HepG2 (cell line): ENCODE measurements around the gene SP1. TPM values are rescaled to one million over a fixed set of nuclear protein-coding genes. Genes with fewer than 3 reads are reported as not detected.

Source experiments
- ATAC-seq: fragments of 200-7000 bp; cut with Tn5 transposase; 3 replicates; pipeline ENCODE4 v1.9.1; 2020; ENCODE audit warnings: mild to moderate bottlenecking, moderate library complexity
- BruUV-seq: library from RNA; stranded (reverse); fragments of 400-500 nt; replicated peaks from 2 replicates; lab custom pipeline; 2021; lab: Mats Ljungman, UMichigan
- CTCF ChIA-PET: fragments of 300-600 bp; formaldehyde crosslinking; extraction: SDS; loops from one replicate; lab custom pipeline; 2021; ENCODE audit warnings: low total read pairs, inconsistent platforms, low intra/inter-chr PET ratio; lab: Yijun Ruan, JAX
- POLR2A ChIA-PET: fragments of 350-600 bp; sonication (Branson Sonifier 250); formaldehyde crosslinking; loops from one replicate; lab custom pipeline; 2020; ENCODE audit warnings: antibody characterized with exemption, inconsistent platforms; lab: Yijun Ruan, JAX
- DNase-seq: peaks from one replicate; pipeline ENCODE4 v3.0.0-alpha.2; 2015; ENCODE audit warnings: low spot score
- FAIRE-seq: peaks from 3 replicates; lab custom pipeline; 2011; peaks lifted over from hg19 to GRCh38; lab: Jason Lieb, UNC
- H2AFZ ChIP-seq: one replicate; pipeline ENCODE4 v1.6.1; 2011; ENCODE audit warnings: low read length, inconsistent platforms
- H3K27ac ChIP-seq: fragments of 300-600 bp; 3 replicates; pipeline ENCODE4 v1.8.0; 2011; ENCODE audit warnings: mixed run types, mild to moderate bottlenecking, mixed read lengths, low read length, inconsistent platforms; ENCODE audit not compliant: insufficient read depth; ENCODE audit errors: extremely low read length
- H3K27me3 ChIP-seq, 2 experiments: fragments of 200-600 bp in 1 of 2; 2 replicates in 1 of 2; 3 replicates in 1 of 2; pipeline versions ENCODE4 v1.6.0 to v1.8.0; 2011; ENCODE audit warnings: low read length in 2 of 2, mild to moderate bottlenecking in 2 of 2, moderate library complexity in 2 of 2, inconsistent platforms in 1 of 2; ENCODE audit not compliant: insufficient read depth in 2 of 2, control insufficient read depth in 1 of 2
- H3K36me3 ChIP-seq, 2 experiments: fragments of 200-600 bp in 1 of 2; replicated peaks in 1 of 2; 2 replicates in 1 of 2; 3 replicates in 1 of 2; pipeline versions ENCODE4 v1.5.1 to v1.8.0; 2011; ENCODE audit warnings: low read length in 2 of 2, inconsistent platforms in 1 of 2; ENCODE audit not compliant: insufficient read depth in 2 of 2, control insufficient read depth in 1 of 2
- H3K4me1 ChIP-seq: 2 replicates; pipeline ENCODE4 v1.5.1; 2012; ENCODE audit warnings: low read length, inconsistent platforms; ENCODE audit not compliant: insufficient read depth
- H3K4me2 ChIP-seq: 2 replicates; pipeline ENCODE4 v1.6.0; 2011; ENCODE audit warnings: low read depth, low read length, inconsistent platforms
- H3K4me3 ChIP-seq, 3 experiments: fragments of 200-600 bp in 1 of 3; sonication (generic), shearing (Covaris generic) in 1 of 3; replicated peaks in 1 of 3; 2 replicates each; pipeline ENCODE4 v1.5.1; 2011 to 2016; ENCODE audit warnings: low read length in 3 of 3, inconsistent platforms in 2 of 3, low read depth in 2 of 3, mild to moderate bottlenecking in 2 of 3, control low read depth in 1 of 3, mixed read lengths in 1 of 3; ENCODE audit not compliant: insufficient read depth in 1 of 3
- H3K79me2 ChIP-seq: one replicate; pipeline ENCODE4 v1.6.1; 2011; ENCODE audit warnings: low read length, inconsistent platforms; ENCODE audit not compliant: insufficient read depth
- H3K9ac ChIP-seq: 2 replicates; pipeline ENCODE4 v1.6.0; 2011; ENCODE audit warnings: mild to moderate bottlenecking, low read depth, low read length, inconsistent platforms; ENCODE audit not compliant: insufficient read depth
- H3K9me3 ChIP-seq: 2 replicates; pipeline ENCODE4 v1.5.1; 2012; ENCODE audit warnings: mild to moderate bottlenecking, low read length
- H4K20me1 ChIP-seq: 2 replicates; pipeline ENCODE4 v1.6.0; 2011; ENCODE audit warnings: inconsistent platforms, mild to moderate bottlenecking, low read length, moderate library complexity; ENCODE audit not compliant: insufficient read depth
- CHD4 ChIP-seq: fragments of 200-600 bp; sonication (generic); IDR thresholded peaks from 2 replicates; pipeline ENCODE4 v1.7.0; 2017; ENCODE audit warnings: mild to moderate bottlenecking, low read length, borderline replicate concordance
- HDAC6 ChIP-seq: fragments of 200-600 bp; sonication (generic); IDR thresholded peaks from 2 replicates; pipeline ENCODE4 v1.7.0; 2017; ENCODE audit warnings: mild to moderate bottlenecking, antibody characterized with exemption, low read length, low read depth
- KLF9 ChIP-seq: IDR thresholded peaks from 2 replicates; pipeline ENCODE4 v1.6.1; 2016; ENCODE audit warnings: low read depth
- PHF8 ChIP-seq: sonication (generic); formaldehyde crosslinking; IDR thresholded peaks from 2 replicates; pipeline ENCODE4 v1.5.0; 2020; ENCODE audit warnings: missing genetic modification reagents
- SETDB1 ChIP-seq: sonication (generic); formaldehyde crosslinking; IDR thresholded peaks from 2 replicates; pipeline ENCODE4 v1.5.1; 2020; ENCODE audit warnings: missing genetic modification reagents, mild to moderate bottlenecking, borderline replicate concordance
- SIN3B ChIP-seq: fragments of 150-350 bp; IDR thresholded peaks from 2 replicates; pipeline ENCODE4 v1.6.1; 2014; ENCODE audit warnings: low read length
- TAF15 ChIP-seq: fragments of 200-400 bp; formaldehyde crosslinking; IDR thresholded peaks from one replicate; pipeline ENCODE4 v1.6.1; 2018; ENCODE audit warnings: mild to moderate bottlenecking, low read depth, low read length; ENCODE audit not compliant: poor library complexity, severe bottlenecking
- ZMYM4 ChIP-seq: sonication (generic); formaldehyde crosslinking; IDR thresholded peaks from 2 replicates; pipeline ENCODE4 v1.8.1; 2023; ENCODE audit warnings: mild to moderate bottlenecking, missing genetic modification reagents
- ZNF143 ChIP-seq: sonication (generic); formaldehyde crosslinking; IDR thresholded peaks from 2 replicates; pipeline ENCODE4 v1.4.0; 2020; ENCODE audit warnings: missing genetic modification reagents
- ZNF18 ChIP-seq: sonication (generic); formaldehyde crosslinking; IDR thresholded peaks from 2 replicates; pipeline ENCODE4 v1.8.0; 2022; ENCODE audit warnings: mild to moderate bottlenecking, missing genetic modification reagents; ENCODE audit not compliant: insufficient replicate concordance
- WGBS: methylation state at CpG from one replicate; pipeline ENCODE4 v1.1.6; 2017; ENCODE audit warnings: low lambda C conversion rate; 5-methylcytosine and 5-hydroxymethylcytosine counted together
- in situ Hi-C: cut with HindIII; loops from 2 replicates; pipeline ENCODE4 v1.10.0; 2017; ENCODE audit warnings: low pct_unique_long_range_greater_than_20kb; ENCODE audit not compliant: extremely low pct_ligation_motif_present
- intact Hi-C: fragments of 100-400 bp; cut with micrococcal nuclease; formaldehyde crosslinking; loops from one replicate; pipeline ENCODE4 v1.10.0; 2022; ENCODE audit not compliant: unreplicated experiment
- polyA plus RNA-seq, 8 experiments: library from polyadenylated mRNA; depleted of rRNA in 3 of 8; stranded (reverse) in 7 of 8; unstranded in 1 of 8; fragments of >200 nt; fragmentation: Illumina TruSeq in 4 of 8; extraction: Trizol in 4 of 8; gene quantifications; 2 replicates each; pipeline versions ENCODE4 v1.2.1 to v1.2.3, GENCODE V29; 2011 to 2016; ENCODE audit warnings: low read depth in 4 of 8, missing spikeins in 1 of 8, mixed read lengths in 1 of 8; ENCODE audit not compliant: insufficient read depth in 1 of 8
- total RNA-seq, 5 experiments: library from RNA; depleted of rRNA; stranded (reverse); fragments of >200 nt; fragmentation: Illumina TruSeq; extraction: Trizol; gene quantifications; 2 replicates each; pipeline ENCODE4 v1.2.3, GENCODE V29; 2016; ENCODE audit warnings: low read depth in 1 of 5
- TF ChIP-seq, protein P1 (sequence below): sonication (generic); formaldehyde crosslinking; IDR thresholded peaks from 2 replicates; pipeline ENCODE4 v1.4.0; 2020; ENCODE audit warnings: missing genetic modification reagents, borderline replicate concordance
- TF ChIP-seq, protein P2 (sequence below): sonication (generic); formaldehyde crosslinking; IDR thresholded peaks from 2 replicates; pipeline ENCODE4 v1.9.0; 2022; ENCODE audit warnings: low read depth, missing genetic modification reagents
- TF ChIP-seq, protein P3 (sequence below), 2 experiments: sonication (generic) in 1 of 2; formaldehyde crosslinking in 1 of 2; IDR thresholded peaks; 2 replicates each; pipeline versions ENCODE4 v1.4.0 to v1.6.1; 2016 to 2020; ENCODE audit warnings: borderline replicate concordance in 1 of 2, low read depth in 1 of 2, mild to moderate bottlenecking in 1 of 2, missing genetic modification reagents in 1 of 2

Gene SP1
- total and polyA plus RNA-seq, 2 of the 13 experiments (the other 11 are each of a cell fraction or from before 2014, with no cell fraction given): 26.5 to 27.5 TPM

- Histone ChIP-seq H3K27me3 (no peaks in the 10 kb centered on the region; a peak in 1 of 5 replicates), H3K27ac (peak overlapping the region; percentile 63), H4K20me1 (no peaks in the 10 kb centered on the region), H3K4me2 (no peak overlapping the region), H3K4me1 (peaks cover 45% of the 10 kb centered on the region), H3K4me3 (no peak overlapping the region), H3K9me3 (no peaks in the 10 kb centered on the region), H2AFZ (peak overlapping the region; percentile 77), H3K79me2 (peaks cover 24% of the 10 kb centered on the region), H3K9ac (no peak overlapping the region; the same call in 1 of the 2 replicates), H3K36me3 (peaks cover 15 to 21% of the 10 kb centered on the region in 2 experiments)
- ATAC-seq (no peak), DNase-seq (no peak), FAIRE-seq (no peak)
- BruUV-seq: TSS peak; percentile 71
- 98% methylated on average over 23 of the region's 23 CpGs for WGBS
- ChIA-PET POLR2A (interaction anchor here (0.6 to 2.7 kb wide), 23 partner anchors 10 to 300 kb away, joined by 3 to 24 read pairs (median 5); partner anchors contain the start of genes AAAS, CSAD, ESPL1 and MAP3K12), CTCF (no interaction called here)
- in situ Hi-C loops: no loop called here
- intact Hi-C loops: no loop called here
- no peak for TF ChIP-seq HDAC6
- TF ChIP-seq TAF15: no peak
- peak; percentile 38; the same call in 1 of the 2 replicates for TF ChIP-seq CHD4
- TF ChIP-seq, protein P1, sequence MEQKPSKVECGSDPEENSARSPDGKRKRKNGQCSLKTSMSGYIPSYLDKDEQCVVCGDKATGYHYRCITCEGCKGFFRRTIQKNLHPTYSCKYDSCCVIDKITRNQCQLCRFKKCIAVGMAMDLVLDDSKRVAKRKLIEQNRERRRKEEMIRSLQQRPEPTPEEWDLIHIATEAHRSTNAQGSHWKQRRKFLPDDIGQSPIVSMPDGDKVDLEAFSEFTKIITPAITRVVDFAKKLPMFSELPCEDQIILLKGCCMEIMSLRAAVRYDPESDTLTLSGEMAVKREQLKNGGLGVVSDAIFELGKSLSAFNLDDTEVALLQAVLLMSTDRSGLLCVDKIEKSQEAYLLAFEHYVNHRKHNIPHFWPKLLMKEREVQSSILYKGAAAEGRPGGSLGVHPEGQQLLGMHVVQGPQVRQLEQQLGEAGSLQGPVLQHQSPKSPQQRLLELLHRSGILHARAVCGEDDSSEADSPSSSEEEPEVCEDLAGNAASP: no peak
- TF ChIP-seq, protein P2, sequence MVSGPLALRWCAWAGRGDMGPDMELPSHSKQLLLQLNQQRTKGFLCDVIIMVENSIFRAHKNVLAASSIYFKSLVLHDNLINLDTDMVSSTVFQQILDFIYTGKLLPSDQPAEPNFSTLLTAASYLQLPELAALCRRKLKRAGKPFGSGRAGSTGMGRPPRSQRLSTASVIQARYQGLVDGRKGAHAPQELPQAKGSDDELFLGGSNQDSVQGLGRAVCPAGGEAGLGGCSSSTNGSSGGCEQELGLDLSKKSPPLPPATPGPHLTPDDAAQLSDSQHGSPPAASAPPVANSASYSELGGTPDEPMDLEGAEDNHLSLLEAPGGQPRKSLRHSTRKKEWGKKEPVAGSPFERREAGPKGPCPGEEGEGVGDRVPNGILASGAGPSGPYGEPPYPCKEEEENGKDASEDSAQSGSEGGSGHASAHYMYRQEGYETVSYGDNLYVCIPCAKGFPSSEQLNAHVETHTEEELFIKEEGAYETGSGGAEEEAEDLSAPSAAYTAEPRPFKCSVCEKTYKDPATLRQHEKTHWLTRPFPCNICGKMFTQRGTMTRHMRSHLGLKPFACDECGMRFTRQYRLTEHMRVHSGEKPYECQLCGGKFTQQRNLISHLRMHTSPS (CRISPR knock-in tag): no peak
- no peak for TF ChIP-seq KLF9 (CRISPR knock-in tag)
- TF ChIP-seq PHF8 (CRISPR knock-in tag): no peak
- no peak for TF ChIP-seq ZNF18
- TF ChIP-seq, protein P3, sequence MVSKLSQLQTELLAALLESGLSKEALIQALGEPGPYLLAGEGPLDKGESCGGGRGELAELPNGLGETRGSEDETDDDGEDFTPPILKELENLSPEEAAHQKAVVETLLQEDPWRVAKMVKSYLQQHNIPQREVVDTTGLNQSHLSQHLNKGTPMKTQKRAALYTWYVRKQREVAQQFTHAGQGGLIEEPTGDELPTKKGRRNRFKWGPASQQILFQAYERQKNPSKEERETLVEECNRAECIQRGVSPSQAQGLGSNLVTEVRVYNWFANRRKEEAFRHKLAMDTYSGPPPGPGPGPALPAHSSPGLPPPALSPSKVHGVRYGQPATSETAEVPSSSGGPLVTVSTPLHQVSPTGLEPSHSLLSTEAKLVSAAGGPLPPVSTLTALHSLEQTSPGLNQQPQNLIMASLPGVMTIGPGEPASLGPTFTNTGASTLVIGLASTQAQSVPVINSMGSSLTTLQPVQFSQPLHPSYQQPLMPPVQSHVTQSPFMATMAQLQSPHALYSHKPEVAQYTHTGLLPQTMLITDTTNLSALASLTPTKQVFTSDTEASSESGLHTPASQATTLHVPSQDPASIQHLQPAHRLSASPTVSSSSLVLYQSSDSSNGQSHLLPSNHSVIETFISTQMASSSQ (IDR thresholded peaks at IDR 0.05; ENCODE audit: low read depth): no peak
- TF ChIP-seq, protein P3 (CRISPR knock-in tag; IDR thresholded peaks at IDR 0.05; ENCODE audit: borderline replicate concordance): no peak
- TF ChIP-seq ZNF143 (CRISPR knock-in tag): peak; percentile 9; the same call in 1 of the 2 replicates
- no peak for TF ChIP-seq ZMYM4
- no peak for TF ChIP-seq SIN3B
- TF ChIP-seq SETDB1 (CRISPR knock-in tag): no peak
These were observed 1.1 kb upstream of the SP1 start for GRCh38 chr12:53378724-53379388.
